Fibroblast of skin of back (primary cell): Measurements from ENCODE around the gene PEX12.
"Not testable (repeated sequence)": the region's sequence is repeated elsewhere in the genome, so short reads cannot be mapped to it uniquely, and the experiment has no call there.

ENCODE experiments used
- DNase-seq: peaks from one replicate; pipeline ENCODE4 v3.0.0-alpha.2; 2013

PEX12 gene

GRCh38 chr17:35577830-35578196 lies 558 bp downstream of the PEX12 start:
- no peak for DNase-seq

- DNase-seq, result no peak
Measured at GRCh38 chr17:35575759-35576158, 2.6 kb downstream of the PEX12 start.

- no peak for DNase-seq
Measured at GRCh38 chr17:35569405-35569804, 9.0 kb downstream of the PEX12 start.

DNA sequence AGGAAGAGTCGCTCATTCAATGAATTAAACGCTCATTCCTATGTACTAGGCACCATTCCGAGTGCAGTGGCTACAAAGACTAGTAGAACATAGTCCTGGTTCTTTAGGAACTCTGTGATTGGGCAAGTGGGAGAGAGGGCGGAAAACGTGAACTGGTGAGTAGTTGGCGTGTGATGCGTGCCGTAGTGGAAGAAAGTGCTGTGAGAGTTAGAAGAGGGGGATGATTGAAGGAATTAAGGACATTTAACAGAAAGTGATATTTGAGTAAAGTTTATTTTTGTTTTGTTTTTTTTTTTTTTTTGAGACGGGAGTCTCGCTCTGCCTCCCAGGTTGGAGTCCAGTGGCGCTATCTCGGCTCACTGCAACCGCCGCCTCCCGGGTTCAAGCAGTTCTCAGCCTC lies 9.8 kb downstream of the PEX12 start:
- DNase-seq, result peak; percentile 58

DNA sequence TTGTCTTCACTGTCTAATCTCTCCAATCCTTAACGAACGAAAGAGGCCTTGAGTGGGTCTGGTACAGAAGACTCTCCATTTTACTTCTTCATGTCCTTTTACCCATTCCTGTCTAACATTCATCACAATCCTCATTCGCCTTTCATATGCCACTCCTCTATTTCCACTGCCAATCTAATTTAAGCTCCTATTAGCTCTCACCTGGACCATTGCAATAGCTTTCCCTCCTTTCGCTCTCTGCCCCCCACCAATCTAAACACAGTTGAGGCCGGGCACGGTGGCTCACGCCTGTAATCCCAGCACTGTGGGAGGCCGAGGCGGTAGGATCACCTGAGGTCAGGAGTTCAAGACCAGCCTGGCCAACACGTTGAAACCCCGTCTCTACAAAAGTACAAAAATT lies 11.4 kb downstream of the PEX12 start:
- DNase-seq, result no peak

- DNase-seq, result not testable (repeated sequence)
Measured at GRCh38 chr17:35563181-35563580, 15.2 kb downstream of the PEX12 start.

DNA sequence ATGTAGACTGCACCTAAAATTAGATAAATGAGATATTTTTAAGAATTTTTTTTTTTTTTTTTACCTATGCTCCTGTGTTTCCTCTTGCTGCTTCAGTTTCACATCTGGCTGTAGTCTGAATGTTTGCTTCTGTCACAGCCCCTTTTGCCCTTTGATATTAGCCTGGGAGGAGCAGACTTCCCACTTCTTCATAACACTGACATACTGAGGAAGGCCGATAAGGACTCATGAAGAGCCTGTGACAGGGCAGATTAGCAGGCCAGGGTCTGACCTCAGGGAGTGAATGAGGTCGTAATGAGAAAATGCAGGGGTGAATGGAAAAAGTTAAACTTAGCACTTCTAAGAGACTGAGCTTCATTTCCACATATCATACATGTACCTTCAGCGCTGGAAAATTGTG lies 17.7 kb downstream of the PEX12 start, which contains the start of gene SLFN14:
Gene SLFN14, minus strand, starts transcription at position 117 of the 400 bp plus-strand sequence. CDS start 2,757 bp downstream, outside the sequence.
- DNase-seq, result no peak

DNA sequence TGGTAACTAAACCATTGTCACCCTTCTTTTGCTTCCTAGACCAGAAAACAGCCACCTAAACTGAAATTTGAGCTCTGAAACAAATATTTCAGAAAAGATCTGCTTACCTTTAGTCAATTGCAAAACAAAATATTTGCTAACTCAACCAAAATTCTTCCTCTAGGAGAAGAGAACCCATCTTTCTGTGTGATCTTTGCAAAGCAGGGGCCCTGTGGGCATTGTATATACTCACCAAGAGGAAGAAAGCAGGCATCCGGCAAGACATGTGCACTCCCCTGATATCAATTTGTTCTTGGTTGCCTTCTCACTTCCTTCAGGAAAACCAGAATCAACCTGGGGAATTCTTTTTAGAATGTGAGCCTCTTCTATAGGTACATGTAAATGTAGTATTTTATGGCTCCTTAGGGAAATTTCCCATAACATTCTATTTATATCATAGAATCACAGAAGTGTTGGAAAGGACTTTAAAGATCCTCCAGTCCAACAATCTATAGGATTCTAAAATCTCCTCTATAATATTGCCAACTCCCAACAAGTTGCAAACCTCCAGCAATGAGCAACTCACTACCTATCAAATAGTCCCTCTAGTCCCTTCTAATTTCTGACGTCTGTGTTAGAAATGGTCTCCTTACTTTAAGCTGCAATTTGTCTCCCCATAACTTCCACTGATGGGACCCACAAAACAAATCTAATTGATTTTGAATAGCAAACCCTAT lies 18.7 kb downstream of the PEX12 start:
- no peak for DNase-seq

- no peak for DNase-seq
Measured at GRCh38 chr17:35557353-35557752, 21.0 kb downstream of the PEX12 start.

GRCh38 chr17:35555691-35556090 lies 22.7 kb downstream of the PEX12 start:
- no peak for DNase-seq

DNA sequence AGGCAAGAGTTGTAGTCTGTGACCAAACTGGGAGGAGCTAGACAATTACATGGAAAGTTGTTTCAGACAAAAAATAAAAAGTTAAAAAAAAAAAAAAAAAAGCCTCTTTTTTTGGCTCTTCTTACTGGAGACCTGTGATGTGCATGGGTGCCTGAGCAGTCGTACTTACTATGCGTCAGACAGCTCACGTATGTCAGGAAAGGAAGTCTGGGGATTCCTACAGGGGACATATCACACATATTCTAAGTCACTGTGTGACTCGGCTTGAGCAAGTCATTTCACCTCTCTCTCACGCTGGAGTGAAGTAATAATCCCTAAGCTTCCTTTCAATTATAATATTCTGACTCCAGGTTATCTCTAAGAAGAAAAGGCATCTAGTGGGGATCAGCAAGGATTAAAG lies 23.7 kb downstream of the PEX12 start:
- no peak for DNase-seq

- no peak for DNase-seq
Measured at GRCh38 chr17:35553310-35553709, 25.1 kb downstream of the PEX12 start.

DNA sequence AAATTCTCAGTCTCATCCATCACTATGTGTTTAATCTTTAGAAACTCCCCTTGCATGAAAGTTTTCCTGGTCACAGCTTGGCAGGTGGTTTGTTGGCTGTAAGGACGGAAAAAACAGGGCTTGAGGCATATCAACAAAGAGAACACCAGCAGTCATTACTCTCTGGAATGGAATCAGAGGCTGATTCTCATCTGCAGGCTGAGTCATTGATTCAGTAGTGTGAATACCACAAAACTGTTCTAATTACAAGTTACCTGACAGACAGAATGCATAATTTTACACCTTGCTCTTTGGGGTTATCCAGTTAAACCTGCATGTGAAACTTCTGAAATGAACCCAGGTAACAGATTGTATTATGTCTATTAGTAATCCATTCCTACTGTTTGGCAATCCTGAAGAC lies 29.4 kb downstream of the PEX12 start:
- DNase-seq, result no peak

DNA sequence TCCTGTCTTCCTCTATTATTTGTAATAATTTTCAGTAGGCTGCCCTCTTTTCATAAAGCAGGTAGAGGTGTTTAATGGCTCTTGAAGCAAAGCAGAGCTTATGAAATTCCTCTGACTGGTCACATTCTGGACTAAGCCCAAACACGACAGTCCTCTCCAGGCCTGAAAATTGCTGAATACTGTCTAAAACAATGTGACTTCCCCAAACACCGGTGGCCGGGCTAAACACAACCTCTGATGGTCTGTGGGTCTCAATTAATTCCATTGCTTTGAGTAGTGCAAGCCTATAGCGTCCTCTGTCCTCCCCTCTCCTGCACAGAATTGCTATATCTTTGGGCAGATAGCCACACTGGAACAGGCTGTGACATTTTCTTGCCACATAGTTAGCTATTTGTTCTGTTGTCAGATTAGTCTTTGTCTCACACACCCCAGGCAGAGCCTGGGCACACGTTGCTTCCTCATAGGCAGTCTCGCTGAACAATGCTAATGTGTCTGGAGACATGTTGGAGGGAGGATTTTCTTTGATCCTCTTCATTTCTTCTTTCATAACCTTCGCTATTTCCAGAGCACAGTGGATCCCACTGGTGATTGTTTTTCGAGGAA lies 30.1 kb downstream of the PEX12 start:
- DNase-seq, result no peak

GRCh38 chr17:35546487-35546886 lies 31.9 kb downstream of the PEX12 start:
- DNase-seq, result no peak

GRCh38 chr17:35545150-35545549 lies 33.2 kb downstream of the PEX12 start:
- DNase-seq, result no peak

- DNase-seq, result peak; percentile 6
Measured at GRCh38 chr17:35543856-35544255, 34.5 kb downstream of the PEX12 start.

DNA sequence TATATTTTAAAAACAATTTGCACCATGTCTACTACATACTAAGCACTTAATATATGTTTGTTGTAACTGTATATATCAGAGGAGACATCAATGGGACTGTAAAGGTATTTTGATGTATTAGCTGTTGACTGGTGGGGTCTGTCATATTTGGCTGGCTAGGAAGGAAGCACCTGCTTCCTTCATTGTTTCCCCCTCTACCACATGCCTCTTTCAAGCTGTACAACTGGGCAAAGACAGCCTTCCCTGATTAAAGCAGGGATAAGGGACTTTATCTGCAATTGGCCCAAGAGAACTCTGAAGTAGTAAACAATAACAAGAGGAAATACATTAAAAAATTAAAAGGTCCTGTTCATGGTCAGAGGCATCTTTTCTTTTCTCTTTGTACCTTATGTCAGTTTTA lies 35.4 kb downstream of the PEX12 start:
- DNase-seq, result no peak

DNA sequence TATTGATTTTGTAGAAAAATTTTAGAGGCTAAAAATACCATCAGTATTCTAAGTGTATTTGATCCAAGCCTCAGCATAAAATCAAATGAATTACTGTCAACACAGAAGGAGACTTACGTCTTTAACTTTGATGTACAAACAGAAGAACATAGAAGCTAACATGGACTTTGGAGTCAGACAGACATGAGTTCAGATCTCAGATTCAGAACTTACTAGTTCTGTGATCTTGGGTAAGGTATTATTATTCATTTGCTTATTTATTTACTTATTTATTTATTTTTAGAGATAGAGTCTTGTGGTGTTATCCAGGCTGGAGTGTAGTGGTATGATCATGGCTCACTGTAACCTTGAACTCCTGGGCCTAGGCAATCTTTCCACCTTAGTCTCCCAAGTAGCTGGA lies 36.9 kb downstream of the PEX12 start:
- no peak for DNase-seq

- peak; percentile 37 for DNase-seq
Measured at GRCh38 chr17:35540589-35541404, 37.6 kb downstream of the PEX12 start.

DNA sequence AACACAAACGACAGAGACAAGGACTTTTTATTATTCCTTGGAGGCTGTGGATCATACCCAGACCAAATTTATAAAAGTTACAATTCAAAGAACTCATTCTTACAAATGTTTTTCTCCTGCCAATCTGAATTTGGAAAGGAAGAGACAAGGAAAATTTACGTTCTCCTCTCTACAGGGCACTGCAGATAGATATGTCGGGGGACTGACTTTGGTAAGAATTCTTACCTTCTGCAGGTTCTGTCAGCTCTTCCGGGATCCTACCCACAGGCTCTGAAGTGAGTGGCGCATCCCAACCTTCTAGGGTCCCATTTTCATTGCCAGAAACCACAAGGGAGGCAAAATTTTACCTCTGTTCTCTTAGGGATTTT lies 38.7 kb downstream of the PEX12 start:
- no peak for DNase-seq

DNA sequence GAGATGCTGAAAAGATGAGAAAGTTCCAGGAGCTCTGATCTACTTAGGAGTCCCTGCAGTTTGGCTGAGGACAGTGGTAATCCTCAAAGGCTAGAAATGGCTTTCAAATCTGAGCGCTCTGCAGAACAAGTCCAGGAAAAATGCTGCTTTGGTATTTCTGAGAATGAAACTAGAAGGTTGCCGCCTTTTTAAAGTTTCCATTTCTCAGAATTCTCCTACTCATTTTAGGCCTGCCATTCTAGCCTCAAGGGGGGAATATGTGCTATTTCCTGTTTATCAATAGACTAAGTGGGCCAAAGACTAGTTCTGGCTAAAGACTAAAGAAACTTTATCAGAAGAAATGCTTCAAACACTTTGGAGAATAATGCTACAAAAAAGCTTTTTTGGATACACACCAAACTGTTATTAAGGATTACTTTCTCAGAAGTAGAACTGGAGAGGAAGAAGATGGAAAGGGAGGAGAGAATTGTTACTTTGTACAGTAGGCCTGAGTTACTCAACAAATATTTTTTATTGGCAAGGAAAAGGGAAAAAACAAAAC lies 40.7 kb downstream of the PEX12 start, which contains the start of gene SLFN12L:
Gene SLFN12L, minus strand, starts transcription at position 78 of the 541 bp plus-strand sequence. CDS start 15,314 bp downstream, outside the sequence.
- no peak for DNase-seq

GRCh38 chr17:35536664-35537171 lies 41.7 kb downstream of the PEX12 start:
- DNase-seq, result no peak
